Effector memory CD4-positive, alpha-beta T cell (primary cell): ENCODE measurements around the gene SMAD3.
"Not testable (repeated sequence)": the region's sequence is repeated elsewhere in the genome, so short reads cannot be mapped to it uniquely, and the experiment has no call there.

Experiments used
- DNase-seq, 3 donors: peaks; one replicate each; pipeline ENCODE4 v3.0.0-alpha.2; 2020
- H3K27ac ChIP-seq: 2 replicates; pipeline ENCODE4 v1.7.0; 2013; ENCODE audit warnings: mild to moderate bottlenecking, low read length, moderate library complexity; ENCODE audit not compliant: insufficient read depth, poor library complexity, severe bottlenecking
- H3K27me3 ChIP-seq: replicated peaks from 2 replicates; pipeline ENCODE4 v1.7.0; 2013; ENCODE audit warnings: mild to moderate bottlenecking, low read length; ENCODE audit not compliant: insufficient read depth, control insufficient read depth, poor library complexity, severe bottlenecking
- H3K36me3 ChIP-seq: 2 replicates; pipeline ENCODE4 v1.7.0; 2013; ENCODE audit warnings: mild to moderate bottlenecking, low read length, moderate library complexity; ENCODE audit not compliant: control insufficient read depth, insufficient read depth
- H3K4me1 ChIP-seq: 2 replicates; pipeline ENCODE4 v1.7.0; 2013; ENCODE audit warnings: low read length, mild to moderate bottlenecking; ENCODE audit not compliant: control insufficient read depth, insufficient read depth, poor library complexity, severe bottlenecking
- H3K4me3 ChIP-seq: 2 replicates; pipeline ENCODE4 v1.7.0; 2013; ENCODE audit warnings: low read length, low read depth, mild to moderate bottlenecking; ENCODE audit not compliant: insufficient read depth, poor library complexity, severe bottlenecking
- H3K9me3 ChIP-seq: 2 replicates; pipeline ENCODE4 v1.7.0; 2013; ENCODE audit warnings: mild to moderate bottlenecking, low read length, moderate library complexity; ENCODE audit not compliant: control insufficient read depth

SMAD3 gene

GRCh38 chr15:67150023-67150860 is 84.8 kb downstream of the SMAD3 start:
- H3K36me3 ChIP-seq = peaks cover 4% of the 10 kb centered on the region
- H3K27ac ChIP-seq = no peak overlapping the region

GRCh38 chr15:67152429-67152828 is 87.0 kb downstream of the SMAD3 start:
- no peak overlapping the region for H3K4me3 ChIP-seq
- no peak for DNase-seq
- H3K4me1 ChIP-seq = peaks cover 35% of the 10 kb centered on the region
- H3K27ac ChIP-seq = no peak overlapping the region
- H3K27me3 ChIP-seq = no peaks in the 10 kb centered on the region
- peaks cover 4% of the 10 kb centered on the region for H3K36me3 ChIP-seq
- H3K9me3 ChIP-seq = no peaks in the 10 kb centered on the region

More at GRCh38 chr15:67150023-67150860, 84.8 kb downstream of the SMAD3 start:
- H3K27me3 ChIP-seq = no peaks in the 10 kb centered on the region
- peaks cover 54% of the 10 kb centered on the region for H3K4me1 ChIP-seq
- H3K4me3 ChIP-seq = no peak overlapping the region
- no peaks in the 10 kb centered on the region for H3K9me3 ChIP-seq
- DNase-seq = peak; percentile 24 to 39 (median 33)

GRCh38 chr15:67153044-67153443 is 87.6 kb downstream of the SMAD3 start:
- not testable (repeated sequence) for H3K4me3 ChIP-seq, H3K9me3 ChIP-seq, H3K27ac ChIP-seq, DNase-seq, H3K27me3 ChIP-seq, H3K36me3 ChIP-seq
- H3K4me1 ChIP-seq = peaks cover 34% of the 10 kb centered on the region

- no peak overlapping the region for H3K27ac ChIP-seq
- H3K4me3 ChIP-seq = no peak overlapping the region
- H3K27me3 ChIP-seq = no peaks in the 10 kb centered on the region
- no peak for DNase-seq
- peaks cover 4% of the 10 kb centered on the region for H3K36me3 ChIP-seq
- H3K9me3 ChIP-seq = no peaks in the 10 kb centered on the region
- H3K4me1 ChIP-seq = peaks cover 22% of the 10 kb centered on the region
Observed at GRCh38 chr15:67154249-67154648, 88.8 kb downstream of the SMAD3 start.

GRCh38 chr15:67156426-67156825 is 91.0 kb downstream of the SMAD3 start:
- H3K27ac ChIP-seq = no peak overlapping the region
- peaks cover 8% of the 10 kb centered on the region for H3K36me3 ChIP-seq
- H3K4me1 ChIP-seq = peaks cover 10% of the 10 kb centered on the region

GRCh38 chr15:67156834-67157233 is 91.4 kb downstream of the SMAD3 start:
- no peak for DNase-seq
- H3K27me3 ChIP-seq = no peaks in the 10 kb centered on the region
- no peak overlapping the region for H3K4me3 ChIP-seq
- H3K4me1 ChIP-seq = peaks cover 10% of the 10 kb centered on the region
- H3K36me3 ChIP-seq = peaks cover 8% of the 10 kb centered on the region
- H3K9me3 ChIP-seq = no peaks in the 10 kb centered on the region
- H3K27ac ChIP-seq = no peak overlapping the region

More at GRCh38 chr15:67156426-67156825, 91.0 kb downstream of the SMAD3 start:
- no peaks in the 10 kb centered on the region for H3K27me3 ChIP-seq
- no peak for DNase-seq
- H3K9me3 ChIP-seq = no peaks in the 10 kb centered on the region
- H3K4me3 ChIP-seq = no peak overlapping the region

GRCh38 chr15:67157521-67158252 is 92.3 kb downstream of the SMAD3 start:
- no peaks in the 10 kb centered on the region for H3K9me3 ChIP-seq
- H3K27me3 ChIP-seq = no peaks in the 10 kb centered on the region
- no peak overlapping the region for H3K4me3 ChIP-seq
- no peak overlapping the region for H3K27ac ChIP-seq
- H3K36me3 ChIP-seq = peaks cover 8% of the 10 kb centered on the region
- DNase-seq = no peak
- H3K4me1 ChIP-seq = peaks cover 5% of the 10 kb centered on the region

- Histone ChIP-seq H3K27ac (no peak overlapping the region), H3K4me1 (peaks cover 5% of the 10 kb centered on the region), H3K27me3 (no peaks in the 10 kb centered on the region), H3K9me3 (no peaks in the 10 kb centered on the region), H3K36me3 (peaks cover 8% of the 10 kb centered on the region), H3K4me3 (no peak overlapping the region)
- no peak for DNase-seq
Observed at GRCh38 chr15:67158367-67158766, 93.0 kb downstream of the SMAD3 start.

- Histone ChIP-seq H3K27ac (no peak overlapping the region), H3K4me1 (peaks cover 5% of the 10 kb centered on the region), H3K9me3 (no peaks in the 10 kb centered on the region), H3K4me3 (no peak overlapping the region), H3K36me3 (peaks cover 25% of the 10 kb centered on the region), H3K27me3 (no peaks in the 10 kb centered on the region)
- DNase-seq = no peak
Observed at GRCh38 chr15:67161412-67161811, 96.0 kb downstream of the SMAD3 start.

- Histone ChIP-seq H3K4me3 (no peak overlapping the region), H3K36me3 (peaks cover 30% of the 10 kb centered on the region), H3K27me3 (no peaks in the 10 kb centered on the region), H3K4me1 (peaks cover 5% of the 10 kb centered on the region), H3K27ac (no peak overlapping the region), H3K9me3 (no peaks in the 10 kb centered on the region)
- no peak for DNase-seq
Observed at GRCh38 chr15:67161881-67162280, 96.5 kb downstream of the SMAD3 start.
